GM19468 (cell line): ENCODE results near the gene DOLK.
"Not testable (repeated sequence)": the region's sequence is repeated elsewhere in the genome, so short reads cannot be mapped to it uniquely, and the experiment has no call there.

Source experiments
- ATAC-seq: cut with Tn5 transposase; IDR thresholded peaks from one replicate; pipeline ENCODE4 v1.9.1; 2021; ENCODE audit warnings: mild to moderate bottlenecking, moderate library complexity, moderate number of reproducible peaks; ENCODE audit not compliant: unreplicated experiment; ENCODE audit errors: extremely low read depth

The DOLK gene

DNA sequence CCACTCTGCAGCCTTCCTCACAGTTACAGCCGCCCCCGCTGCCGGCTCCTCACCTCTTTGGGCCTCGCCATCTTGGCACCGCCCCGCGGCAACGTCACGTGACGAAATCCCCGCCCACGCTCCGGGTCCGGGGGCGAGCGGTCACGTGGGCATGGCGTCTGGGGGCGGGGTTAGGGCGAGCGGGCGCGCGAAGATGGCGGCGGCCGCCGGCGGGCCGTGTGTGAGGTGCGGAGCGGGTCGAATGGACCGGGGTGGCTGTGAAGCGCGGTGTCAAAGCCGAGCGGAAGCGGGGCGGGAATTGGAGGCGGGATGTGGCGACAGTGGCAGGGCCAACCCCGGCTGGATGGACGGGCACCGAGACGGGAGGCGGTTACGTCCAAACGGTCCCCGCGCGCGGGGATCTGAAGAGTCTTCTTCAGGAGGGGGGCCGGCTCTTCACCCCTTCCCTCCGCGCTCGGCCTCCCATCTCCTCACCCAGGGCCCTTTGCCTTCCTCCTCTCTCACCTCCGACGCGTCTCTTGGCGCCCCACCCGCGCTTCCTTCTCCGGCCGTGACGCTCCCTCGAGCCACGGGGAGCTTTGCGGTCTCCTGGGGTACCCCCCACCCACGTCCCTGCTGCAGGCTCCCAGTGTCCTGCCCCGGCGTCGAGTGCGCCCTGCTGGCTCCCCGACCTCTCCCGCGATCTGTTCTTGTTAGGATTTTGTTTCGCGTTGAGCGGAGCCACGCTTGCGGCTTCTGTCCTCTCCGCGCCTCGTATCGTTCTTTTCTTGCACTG lies at the start of gene DOLK, which contains the start of gene NUP188:
Gene DOLK (minus strand): TSS at position 77 of the 775 bp plus-strand sequence. CDS start 300 bp downstream, outside the sequence.
Gene NUP188 (plus strand): TSS at position 173 of the 775 bp plus-strand sequence. CDS start 21 bp downstream, at position 194.
- peak; percentile 63 for ATAC-seq

- ATAC-seq, result no peak
These were observed 48.4 kb upstream of the DOLK start for GRCh38 chr9:128995791-128996190.

GRCh38 chr9:128992995-128993394 lies 45.6 kb upstream of the DOLK start:
- no peak for ATAC-seq

- ATAC-seq, result no peak
These were observed 40.4 kb upstream of the DOLK start for GRCh38 chr9:128987805-128988204.

- ATAC-seq, result no peak
These were observed 39.3 kb upstream of the DOLK start for GRCh38 chr9:128986671-128987070.

- ATAC-seq, result no peak
These were observed 36.1 kb upstream of the DOLK start for GRCh38 chr9:128983536-128983935.

GRCh38 chr9:128979111-128979510 lies 31.7 kb upstream of the DOLK start:
- no peak for ATAC-seq

GRCh38 chr9:128972956-128973355 lies 25.6 kb upstream of the DOLK start:
- ATAC-seq, result no peak

GRCh38 chr9:128969491-128969890 lies 22.1 kb upstream of the DOLK start:
- no peak for ATAC-seq

- not testable (repeated sequence) for ATAC-seq
These were observed 14.0 kb upstream of the DOLK start for GRCh38 chr9:128961403-128961802.

DNA sequence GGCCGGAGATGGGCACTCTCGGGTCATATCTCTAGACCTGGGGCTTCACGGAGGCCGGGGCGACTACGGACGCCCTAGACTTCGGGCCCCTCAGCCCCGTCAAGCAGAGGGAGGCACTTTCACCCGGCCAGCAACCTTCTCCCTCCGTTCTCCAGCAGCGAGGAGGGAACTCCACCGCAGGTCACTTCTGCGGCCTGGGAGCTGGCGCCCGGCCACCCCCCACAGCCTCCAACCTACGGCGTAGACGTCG lies 201 bp downstream of the DOLK start:
- ATAC-seq, result peak; percentile 12

DNA sequence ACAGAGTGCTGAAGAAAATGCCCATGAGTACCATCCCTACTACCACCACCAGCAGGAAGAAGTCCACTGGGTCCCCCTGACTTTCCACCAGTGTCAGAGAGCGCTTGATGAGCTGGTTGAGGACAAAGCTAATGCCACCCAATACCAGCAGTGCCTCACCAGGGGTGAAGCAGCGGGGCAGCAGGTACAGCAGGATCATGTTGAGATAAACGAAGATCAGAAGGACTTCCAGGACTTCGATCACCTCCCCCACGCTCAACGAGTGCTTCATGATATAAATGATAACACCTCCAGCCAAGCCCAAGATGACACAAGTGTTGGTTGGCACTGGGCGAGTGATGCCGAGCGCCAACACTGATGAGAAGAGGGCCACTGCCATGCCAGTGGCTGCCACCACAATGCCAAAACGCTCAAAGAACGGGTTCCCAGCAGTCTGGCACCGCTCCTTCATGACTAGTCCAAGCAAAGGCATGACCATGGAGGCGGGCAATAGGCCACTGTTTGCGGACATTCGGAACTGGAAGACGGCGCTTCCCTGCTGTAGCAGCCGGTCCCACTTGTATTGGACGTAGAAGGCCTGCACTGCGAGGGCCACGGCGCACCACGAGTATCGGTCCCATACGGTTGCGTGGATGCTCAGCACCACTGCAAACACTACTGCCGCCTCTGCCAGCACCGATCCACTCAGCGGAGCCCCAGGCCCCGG lies 679 bp downstream of the DOLK start:
- no peak for ATAC-seq

DNA sequence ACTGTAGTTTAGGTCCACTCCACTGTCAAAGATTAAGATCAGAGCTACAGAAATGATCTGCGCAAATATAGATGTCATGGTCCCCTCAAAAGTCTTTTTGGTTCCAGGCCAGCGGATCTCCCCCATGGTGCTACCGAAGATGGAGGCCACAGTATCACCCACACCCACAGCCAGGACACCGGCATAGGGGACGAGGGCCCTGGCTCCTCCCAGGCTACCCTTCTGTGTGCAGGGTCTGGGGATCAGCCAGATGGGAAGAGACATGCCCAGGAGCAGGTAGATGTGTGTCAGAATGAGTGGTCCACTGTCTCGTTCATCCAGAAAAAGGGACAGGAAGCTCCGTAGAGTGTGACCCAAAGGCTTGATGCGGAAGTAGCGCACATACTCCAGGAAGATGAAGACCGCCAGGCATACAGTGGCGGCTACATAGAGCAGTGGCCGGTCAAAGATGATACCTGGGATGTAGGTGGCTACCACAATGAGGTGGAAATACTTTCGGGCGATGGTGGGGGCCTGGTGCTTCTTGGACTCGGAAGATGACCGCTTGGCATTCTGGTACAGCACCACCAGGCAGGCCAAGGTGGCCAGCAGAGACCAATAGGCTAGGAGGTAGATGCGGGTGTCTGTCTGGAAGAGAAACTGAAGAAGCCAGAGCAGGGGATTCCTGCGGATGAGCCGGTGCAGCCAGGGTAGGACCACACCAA lies 1.5 kb downstream of the DOLK start:
- ATAC-seq, result no peak

GRCh38 chr9:128944966-128945365 lies 2.4 kb downstream of the DOLK start:
- ATAC-seq, result not testable (repeated sequence)

DNA sequence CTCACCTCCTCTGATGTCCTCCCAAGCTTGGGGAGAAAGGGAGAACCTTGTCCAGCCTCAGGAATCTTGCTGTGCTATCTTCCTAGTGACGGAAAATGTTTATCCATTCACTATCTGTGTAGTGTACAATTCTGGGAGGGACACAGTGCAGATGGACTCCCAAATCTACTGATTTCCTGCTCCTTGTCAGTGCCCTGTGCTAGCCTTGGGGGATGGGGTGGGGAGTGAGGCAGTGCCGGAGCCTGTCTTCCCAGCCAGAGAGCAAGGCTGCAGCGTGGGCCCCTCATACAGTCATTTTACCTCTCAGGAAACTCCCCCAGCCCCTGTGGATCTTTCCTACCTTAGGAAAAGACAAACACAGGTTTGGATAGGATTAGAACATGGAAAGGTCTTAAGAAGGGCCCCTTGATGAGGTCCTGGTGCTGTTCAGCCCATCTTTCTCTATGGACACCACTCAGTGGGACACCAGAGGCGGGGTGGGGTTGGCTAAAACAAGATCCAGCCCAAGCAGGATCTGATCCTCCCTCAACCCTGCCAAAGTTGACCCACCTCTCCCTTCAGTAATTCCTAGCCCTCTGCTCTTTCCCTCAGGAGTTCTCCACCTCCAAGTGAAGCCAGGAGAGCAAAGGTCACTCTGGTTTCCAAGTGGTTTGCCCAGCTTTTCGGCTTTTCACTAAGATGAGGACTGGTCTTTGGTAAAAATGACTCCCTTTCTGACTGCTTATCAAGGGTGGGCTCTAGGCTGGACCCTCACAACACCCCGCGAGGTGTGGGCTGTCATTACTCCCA lies 3.4 kb downstream of the DOLK start:
- ATAC-seq, result no peak

GRCh38 chr9:128940946-128941755 lies 6.3 kb downstream of the DOLK start:
- ATAC-seq, result no peak

DNA sequence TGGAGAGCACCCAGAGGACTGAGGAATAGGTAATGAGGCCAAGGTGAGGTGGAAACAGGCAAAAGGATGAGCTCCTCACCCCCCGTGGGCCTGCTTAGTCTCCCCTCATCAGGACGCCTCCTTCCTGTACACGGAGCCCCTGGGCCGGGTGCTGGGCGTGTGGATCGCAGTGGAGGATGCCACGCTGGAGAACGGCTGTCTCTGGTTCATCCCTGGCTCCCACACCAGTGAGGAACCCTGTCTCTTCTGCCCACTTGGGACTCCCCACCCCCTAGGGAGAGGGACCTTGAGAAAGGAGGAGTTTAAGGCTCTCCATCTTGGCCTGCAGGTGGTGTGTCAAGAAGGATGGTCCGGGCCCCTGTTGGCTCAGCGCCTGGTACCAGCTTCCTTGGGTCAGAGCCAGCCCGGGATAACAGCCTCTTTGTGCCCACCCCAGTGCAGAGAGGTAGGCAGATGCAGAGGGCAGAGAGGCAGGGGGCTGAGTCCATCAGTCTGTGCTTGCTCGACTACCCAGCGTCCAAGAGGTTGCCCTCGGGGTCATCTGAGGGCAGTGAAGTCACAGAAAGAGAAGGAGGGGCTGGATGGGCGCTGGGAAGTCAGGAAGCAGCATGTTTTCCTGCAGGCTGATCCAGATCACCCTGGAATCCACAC lies 7.0 kb downstream of the DOLK start:
- no peak for ATAC-seq

DNA sequence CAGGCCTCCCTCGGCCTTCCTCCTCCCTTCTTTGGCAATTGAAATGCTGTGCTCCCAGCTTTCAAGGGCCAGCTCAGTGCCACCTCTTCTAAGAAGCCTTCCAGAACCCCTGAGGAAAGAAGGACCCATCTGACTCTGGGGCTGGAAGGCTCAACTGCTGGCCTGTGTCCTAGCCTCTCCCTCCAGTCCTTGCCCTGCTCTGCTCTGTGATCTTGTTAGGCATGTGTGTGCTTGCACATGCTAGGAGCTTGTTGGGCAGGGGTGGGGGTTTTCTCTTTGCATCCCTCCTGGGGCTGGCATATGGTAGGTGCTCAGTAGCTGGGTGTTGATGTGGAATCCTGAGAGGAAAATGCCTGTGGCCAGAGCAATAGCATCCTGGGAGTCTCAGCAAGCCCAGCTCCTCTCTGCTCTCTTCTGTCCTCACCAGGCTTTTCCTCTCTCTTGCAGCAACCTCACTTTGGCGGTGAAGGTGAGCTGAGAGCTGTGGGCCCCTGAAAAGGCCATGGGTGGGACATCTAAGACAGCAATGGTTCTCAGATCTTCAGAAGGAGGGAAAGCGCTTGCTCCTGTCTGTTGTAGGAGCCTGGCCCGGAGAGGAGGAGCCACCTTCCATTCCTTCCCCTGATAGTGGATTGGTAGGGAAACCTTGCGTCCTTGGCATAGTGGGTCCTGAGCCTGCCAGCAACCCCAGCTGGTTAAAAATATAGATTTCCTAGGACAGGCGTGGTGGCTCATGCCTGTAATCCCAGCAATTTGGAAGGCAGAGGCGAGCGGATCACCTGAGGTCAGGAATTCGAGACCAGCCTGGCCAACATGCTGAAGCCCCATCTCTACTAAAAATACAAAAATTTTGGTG lies 9.9 kb downstream of the DOLK start:
- ATAC-seq, result no peak
